Jurkat, Clone E6-1 (cell line): ENCODE results near the gene EIF2S2.

Experiments used
- DNase-seq: peaks from one replicate; pipeline ENCODE4 v3.0.0-alpha.2; 2011; ENCODE audit warnings: low read depth, low spot score
- H3K4me3 ChIP-seq: 2 replicates; pipeline ENCODE4 v1.5.1; 2011; ENCODE audit warnings: mild to moderate bottlenecking, low read length, control low read depth, moderate library complexity

The EIF2S2 gene

GRCh38 chr20:34093895-34094294 lies 18.1 kb downstream of the EIF2S2 start:
- DNase-seq = no peak
- no peak overlapping the region for H3K4me3 ChIP-seq

GRCh38 chr20:34091637-34092200 lies 20.3 kb downstream of the EIF2S2 start:
- DNase-seq = no peak
- no peak overlapping the region for H3K4me3 ChIP-seq

- DNase-seq = no peak
- no peak overlapping the region for H3K4me3 ChIP-seq
These were observed 21.4 kb downstream of the EIF2S2 start for GRCh38 chr20:34090645-34091044.

GRCh38 chr20:34089655-34090345 lies 22.2 kb downstream of the EIF2S2 start:
- H3K4me3 ChIP-seq = no peak overlapping the region
- DNase-seq = no peak

- no peak overlapping the region for H3K4me3 ChIP-seq
- no peak for DNase-seq
These were observed 22.9 kb downstream of the EIF2S2 start for GRCh38 chr20:34089175-34089479.

GRCh38 chr20:34088305-34089174 lies 23.5 kb downstream of the EIF2S2 start:
- no peak overlapping the region for H3K4me3 ChIP-seq
- no peak for DNase-seq

- DNase-seq = no peak
- no peak overlapping the region for H3K4me3 ChIP-seq
These were observed 26.5 kb downstream of the EIF2S2 start for GRCh38 chr20:34085544-34086040.

- H3K4me3 ChIP-seq = no peak overlapping the region
- DNase-seq = peak; percentile 28
These were observed 27.7 kb downstream of the EIF2S2 start for GRCh38 chr20:34084227-34084923.

- no peak overlapping the region for H3K4me3 ChIP-seq
- peak; percentile 65 for DNase-seq
These were observed 28.3 kb downstream of the EIF2S2 start for GRCh38 chr20:34083781-34084180.

- H3K4me3 ChIP-seq = no peak overlapping the region
- no peak for DNase-seq
These were observed 28.9 kb downstream of the EIF2S2 start for GRCh38 chr20:34083137-34083536.

GRCh38 chr20:34082232-34082887 lies 29.7 kb downstream of the EIF2S2 start:
- no peak overlapping the region for H3K4me3 ChIP-seq
- no peak for DNase-seq

- no peak for DNase-seq
- H3K4me3 ChIP-seq = no peak overlapping the region
These were observed 32.2 kb downstream of the EIF2S2 start for GRCh38 chr20:34079818-34080217.

GRCh38 chr20:34078540-34078939 lies 33.5 kb downstream of the EIF2S2 start:
- DNase-seq = no peak
- H3K4me3 ChIP-seq = no peak overlapping the region

GRCh38 chr20:34076952-34077351 lies 35.1 kb downstream of the EIF2S2 start:
- DNase-seq = no peak
- H3K4me3 ChIP-seq = no peak overlapping the region

GRCh38 chr20:34075647-34076046 lies 36.4 kb downstream of the EIF2S2 start:
- no peak for DNase-seq
- no peak overlapping the region for H3K4me3 ChIP-seq

GRCh38 chr20:34074101-34074760 lies 37.8 kb downstream of the EIF2S2 start:
- H3K4me3 ChIP-seq = no peak overlapping the region
- no peak for DNase-seq

GRCh38 chr20:34072778-34073177 lies 39.3 kb downstream of the EIF2S2 start:
- H3K4me3 ChIP-seq = no peak overlapping the region

GRCh38 chr20:34072076-34072475 lies 40.0 kb downstream of the EIF2S2 start:
- no peak overlapping the region for H3K4me3 ChIP-seq
- no peak for DNase-seq

More at GRCh38 chr20:34072778-34073177, 39.3 kb downstream of the EIF2S2 start:
- no peak for DNase-seq

GRCh38 chr20:34070859-34071258 lies 41.2 kb downstream of the EIF2S2 start:
- DNase-seq = no peak
- no peak overlapping the region for H3K4me3 ChIP-seq
